ENCODE results near the gene CKAP5.
A peak's percentile ranks its signal among the peaks of the same experiment; 100 is the strongest.
"Not testable (repeated sequence)": the region's sequence is repeated elsewhere in the genome, so short reads cannot be mapped to it uniquely, and the experiment has no call there.

CKAP5 gene

DNA sequence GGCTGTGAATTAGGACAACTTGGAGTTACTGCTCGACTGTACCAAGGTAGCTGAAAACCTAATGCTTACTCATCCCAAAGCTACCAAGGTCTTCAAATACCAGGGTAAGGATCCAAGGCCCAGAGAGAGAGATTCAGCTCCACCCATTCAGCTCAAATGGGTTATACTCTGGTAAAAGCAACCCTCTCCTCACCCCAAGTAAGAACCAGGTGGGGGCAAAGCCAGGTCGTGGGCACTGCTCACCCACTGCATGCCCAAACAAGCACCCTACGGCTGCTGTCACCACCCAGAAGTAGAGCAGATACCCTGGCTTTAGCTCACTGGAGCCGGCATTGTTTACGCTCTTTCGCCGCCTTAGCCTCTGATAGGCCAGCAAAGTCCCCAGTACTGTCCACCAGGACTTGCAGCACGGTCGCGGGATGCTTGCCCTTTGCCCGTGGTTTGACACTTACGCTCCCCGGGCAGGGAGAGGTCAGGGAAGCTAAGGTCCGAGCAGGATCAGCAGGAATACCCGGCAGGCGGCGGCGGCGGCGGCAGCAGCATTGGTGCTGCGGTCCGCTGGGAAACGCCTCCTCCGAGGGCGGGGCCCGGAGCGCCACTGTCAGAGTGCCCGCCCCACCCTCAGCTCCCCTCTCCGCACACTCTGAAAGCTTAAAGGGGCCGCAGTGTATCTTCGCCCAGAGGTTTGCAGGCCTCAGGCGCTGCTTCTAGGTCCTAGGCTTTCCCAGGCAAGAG, 19.6 kb downstream of the CKAP5 start:
- TF ChIP-seq, protein P1, sequence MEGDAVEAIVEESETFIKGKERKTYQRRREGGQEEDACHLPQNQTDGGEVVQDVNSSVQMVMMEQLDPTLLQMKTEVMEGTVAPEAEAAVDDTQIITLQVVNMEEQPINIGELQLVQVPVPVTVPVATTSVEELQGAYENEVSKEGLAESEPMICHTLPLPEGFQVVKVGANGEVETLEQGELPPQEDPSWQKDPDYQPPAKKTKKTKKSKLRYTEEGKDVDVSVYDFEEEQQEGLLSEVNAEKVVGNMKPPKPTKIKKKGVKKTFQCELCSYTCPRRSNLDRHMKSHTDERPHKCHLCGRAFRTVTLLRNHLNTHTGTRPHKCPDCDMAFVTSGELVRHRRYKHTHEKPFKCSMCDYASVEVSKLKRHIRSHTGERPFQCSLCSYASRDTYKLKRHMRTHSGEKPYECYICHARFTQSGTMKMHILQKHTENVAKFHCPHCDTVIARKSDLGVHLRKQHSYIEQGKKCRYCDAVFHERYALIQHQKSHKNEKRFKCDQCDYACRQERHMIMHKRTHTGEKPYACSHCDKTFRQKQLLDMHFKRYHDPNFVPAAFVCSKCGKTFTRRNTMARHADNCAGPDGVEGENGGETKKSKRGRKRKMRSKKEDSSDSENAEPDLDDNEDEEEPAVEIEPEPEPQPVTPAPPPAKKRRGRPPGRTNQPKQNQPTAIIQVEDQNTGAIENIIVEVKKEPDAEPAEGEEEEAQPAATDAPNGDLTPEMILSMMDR (conservative IDR thresholded peaks at IDR 0.05) = no peak
- H3K27ac ChIP-seq = peak overlapping the region; percentile 29; the same call in 1 of the 2 replicates

DNA sequence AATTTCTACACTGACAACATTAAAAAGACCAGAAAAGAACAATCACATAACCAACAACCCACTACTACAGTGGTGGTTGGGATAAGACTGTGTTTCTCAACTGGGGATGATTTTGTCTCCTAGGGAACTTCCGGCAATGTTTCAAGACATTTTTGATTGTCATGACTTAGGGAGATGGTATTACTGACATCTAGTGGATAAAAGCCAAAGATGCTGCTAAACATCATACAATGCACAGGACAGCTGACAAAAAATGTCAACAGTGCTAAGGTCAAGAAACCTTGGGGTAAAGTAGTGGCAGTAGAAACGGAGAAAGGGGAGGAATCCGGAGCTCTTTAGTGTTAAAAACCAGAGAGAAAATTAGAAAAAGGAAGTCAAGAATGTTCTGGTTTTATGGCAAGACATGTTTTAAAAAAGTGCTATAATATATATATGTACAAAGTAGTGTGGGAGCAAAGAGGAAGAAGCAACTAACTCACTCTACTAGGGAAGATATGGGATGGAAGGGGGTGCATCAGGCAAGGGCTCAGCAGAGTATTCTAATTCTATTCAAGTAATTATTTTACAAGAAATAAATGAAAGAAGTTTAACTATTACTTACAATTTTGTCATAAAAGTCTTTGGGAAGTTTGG, 37.2 kb downstream of the CKAP5 start:
- no peak overlapping the region for H3K27ac ChIP-seq
- TF ChIP-seq, protein P1 (conservative IDR thresholded peaks at IDR 0.05) = peak; percentile 72

DNA sequence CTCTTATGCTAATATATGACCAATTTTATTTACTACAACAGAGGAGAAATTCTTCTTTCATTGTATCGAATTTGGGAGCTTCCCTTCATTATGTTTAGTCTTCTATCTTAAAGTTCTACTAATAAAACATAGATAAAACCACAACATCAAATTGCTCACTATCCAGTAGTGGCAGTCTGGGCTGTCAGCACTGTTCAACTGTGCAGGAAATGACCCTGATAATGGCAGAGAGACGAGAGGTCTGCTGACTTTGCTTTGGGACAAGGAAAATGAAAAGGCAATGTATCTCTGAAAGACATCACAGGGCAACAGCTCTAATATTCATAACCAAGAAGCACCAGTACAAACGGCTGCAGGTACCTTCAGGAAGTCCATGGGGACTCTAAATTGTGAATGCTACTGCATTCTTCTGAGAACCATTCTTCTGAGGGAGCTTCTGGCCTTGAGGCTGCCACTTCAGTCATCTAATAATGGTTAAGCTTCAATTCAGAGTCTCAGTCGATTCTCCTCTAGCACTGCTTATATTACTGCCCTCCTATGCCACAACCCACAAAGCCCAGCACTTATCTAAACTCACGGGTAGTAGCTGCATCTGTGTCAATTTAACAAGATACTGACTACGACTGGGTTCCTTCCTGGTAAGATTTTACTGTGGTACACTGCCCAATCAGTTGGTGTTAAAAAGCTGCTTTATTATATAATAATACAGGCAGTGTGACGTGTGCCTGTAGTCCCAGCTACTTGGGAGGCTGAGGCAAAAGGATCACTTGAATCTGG, 44.2 kb downstream of the CKAP5 start:
- TF ChIP-seq, protein P1 (conservative IDR thresholded peaks at IDR 0.05) = no peak
- H3K27ac ChIP-seq = no peak overlapping the region

DNA sequence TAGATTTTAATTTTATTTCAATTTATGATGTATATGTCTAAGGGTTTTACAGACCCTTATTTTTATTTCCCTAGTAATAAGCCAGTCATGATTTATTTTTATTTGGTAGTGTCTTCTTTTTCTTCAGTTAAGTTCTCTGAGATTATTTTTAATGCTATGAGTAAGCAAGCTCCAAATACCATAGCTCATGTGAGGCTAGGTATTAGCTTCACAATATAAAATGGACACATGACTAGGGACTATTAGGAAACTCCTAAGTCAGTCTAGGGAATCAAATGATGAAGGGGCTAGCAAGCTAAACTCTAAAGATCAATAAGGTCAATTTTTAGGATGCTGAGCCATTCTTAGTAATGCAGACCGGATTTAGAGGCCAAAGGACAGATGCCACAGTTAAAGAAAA, 45.9 kb downstream of the CKAP5 start:
- H3K27ac ChIP-seq = no peak overlapping the region

DNA sequence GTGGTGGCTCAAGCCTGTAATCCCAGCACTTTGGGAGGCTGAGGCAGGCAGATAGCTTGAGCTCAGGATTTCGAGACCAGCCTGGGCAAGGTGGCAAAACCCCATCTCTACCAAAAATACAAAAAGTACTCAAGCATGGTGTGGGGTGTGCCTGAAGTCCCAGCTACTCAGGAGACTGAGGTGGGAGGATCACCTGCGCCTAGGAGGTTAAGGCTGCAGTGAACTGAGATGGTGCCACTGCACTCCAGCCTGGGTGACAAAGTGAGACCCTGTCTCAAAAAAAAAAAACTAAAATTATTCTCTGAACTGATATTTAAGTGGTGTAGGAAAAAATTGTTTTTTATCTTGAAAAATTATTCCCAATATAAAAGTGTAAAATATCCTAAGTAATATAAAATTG, 46.4 kb downstream of the CKAP5 start:
- H3K27ac ChIP-seq = not testable (repeated sequence)

More for the DNA sequence above, 45.9 kb downstream of the CKAP5 start:
- TF ChIP-seq, protein P1 (conservative IDR thresholded peaks at IDR 0.05) = no peak

DNA sequence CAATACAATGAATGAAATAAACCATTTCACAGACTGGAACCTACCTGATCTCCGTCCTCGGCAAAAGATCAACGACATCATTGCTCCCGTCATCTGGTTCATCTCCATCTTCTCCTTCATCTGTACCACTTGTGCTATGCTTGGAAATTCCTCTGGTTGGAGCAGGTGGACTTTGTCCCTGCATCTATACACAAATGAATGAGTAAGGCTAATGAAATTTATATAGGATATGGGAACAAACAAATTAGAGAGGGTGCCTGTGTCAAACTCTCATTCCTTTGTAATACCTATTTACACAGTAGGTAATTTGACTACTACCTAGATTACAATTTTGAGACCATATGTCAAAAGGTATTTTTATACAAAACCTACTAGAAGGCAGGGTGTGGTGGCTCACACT, 67.7 kb downstream of the CKAP5 start:
- H3K27ac ChIP-seq = no peak overlapping the region
- TF ChIP-seq, protein P1 (conservative IDR thresholded peaks at IDR 0.05) = no peak

DNA sequence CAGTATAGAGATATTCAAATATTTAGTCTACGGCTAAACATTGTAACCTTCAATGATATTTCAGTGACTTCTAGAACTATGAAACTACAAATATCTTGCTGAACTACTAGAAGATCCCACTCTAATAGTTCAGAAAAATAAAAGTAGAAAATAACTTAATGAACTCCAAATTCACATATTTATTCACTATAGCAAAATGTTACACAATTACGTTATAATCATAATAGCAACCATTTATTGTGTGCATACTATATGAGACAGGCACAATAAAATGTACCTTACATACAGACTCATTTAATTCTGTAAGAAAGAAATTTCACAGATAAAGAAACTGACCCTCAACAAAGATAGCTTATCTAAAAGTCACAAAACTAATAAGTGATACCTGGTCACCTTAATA, 69.2 kb downstream of the CKAP5 start:
- H3K27ac ChIP-seq = no peak overlapping the region
- TF ChIP-seq, protein P1 (conservative IDR thresholded peaks at IDR 0.05) = no peak
